ENCODE measurements around the gene RHOF. TPM values are rescaled to one million over a fixed set of nuclear protein-coding genes. Genes with fewer than 3 reads are reported as not detected.

RHOF gene
- total and polyA plus RNA-seq, 8 donors = 3.2 to 105 (median 23.3) TPM

DNA sequence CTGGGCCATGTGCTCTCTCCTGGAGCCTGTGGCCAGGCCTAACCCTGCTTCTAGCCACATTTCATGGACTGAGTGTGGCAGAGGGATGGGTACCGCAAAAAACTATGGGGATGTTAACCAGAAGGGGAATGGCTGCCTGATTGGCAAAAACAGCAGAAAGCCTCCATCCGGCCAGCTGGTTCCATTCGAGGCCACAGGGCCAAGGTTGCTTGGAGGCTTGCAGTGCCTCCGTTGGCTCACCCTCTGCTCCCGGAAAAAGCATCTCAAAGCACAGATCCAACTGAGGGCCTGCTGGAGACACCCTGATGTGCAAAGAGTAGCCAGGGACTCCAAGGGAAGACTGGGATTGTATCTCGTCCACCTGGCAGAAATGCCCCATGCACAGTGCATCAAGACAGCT lies 64.5 kb downstream of the RHOF start:
- H3K9me3 ChIP-seq = no peaks in the 10 kb centered on the region
- H3K4me3 ChIP-seq = no peak overlapping the region
- DNase-seq = no peak
- WGBS, 5 donors = 86 to 98% (median 93%) methylated on average over 6 of the region's 6 CpGs
- H3K27ac ChIP-seq = no peak overlapping the region
- TF ChIP-seq POLR2AphosphoS5 (IDR thresholded peaks at IDR 0.05) = no peak
- no peak for TF ChIP-seq POLR2A (IDR thresholded peaks at IDR 0.05)
- TF ChIP-seq EP300 (IDR thresholded peaks at IDR 0.05) = no peak
- TF ChIP-seq, protein P1, sequence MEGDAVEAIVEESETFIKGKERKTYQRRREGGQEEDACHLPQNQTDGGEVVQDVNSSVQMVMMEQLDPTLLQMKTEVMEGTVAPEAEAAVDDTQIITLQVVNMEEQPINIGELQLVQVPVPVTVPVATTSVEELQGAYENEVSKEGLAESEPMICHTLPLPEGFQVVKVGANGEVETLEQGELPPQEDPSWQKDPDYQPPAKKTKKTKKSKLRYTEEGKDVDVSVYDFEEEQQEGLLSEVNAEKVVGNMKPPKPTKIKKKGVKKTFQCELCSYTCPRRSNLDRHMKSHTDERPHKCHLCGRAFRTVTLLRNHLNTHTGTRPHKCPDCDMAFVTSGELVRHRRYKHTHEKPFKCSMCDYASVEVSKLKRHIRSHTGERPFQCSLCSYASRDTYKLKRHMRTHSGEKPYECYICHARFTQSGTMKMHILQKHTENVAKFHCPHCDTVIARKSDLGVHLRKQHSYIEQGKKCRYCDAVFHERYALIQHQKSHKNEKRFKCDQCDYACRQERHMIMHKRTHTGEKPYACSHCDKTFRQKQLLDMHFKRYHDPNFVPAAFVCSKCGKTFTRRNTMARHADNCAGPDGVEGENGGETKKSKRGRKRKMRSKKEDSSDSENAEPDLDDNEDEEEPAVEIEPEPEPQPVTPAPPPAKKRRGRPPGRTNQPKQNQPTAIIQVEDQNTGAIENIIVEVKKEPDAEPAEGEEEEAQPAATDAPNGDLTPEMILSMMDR (IDR thresholded peaks at IDR 0.05) = no peak
- H3K4me1 ChIP-seq = no peaks in the 10 kb centered on the region
- intact Hi-C loops (cut with DNase I; ENCODE audit: low total_unique reads) = no loop called here
- H3K36me3 ChIP-seq = peaks cover 0 to 21% (median 6%) of the 10 kb centered on the region in 4 donors
- H3K27me3 ChIP-seq = no peaks in the 10 kb centered on the region

Other genes starting within 250 kb of the RHOF start
- gene KDM2B, start 212.7 kb downstream of the RHOF start, total RNA-seq = 10 to 100 TPM in 4 of 5 donors, 1 to 10 TPM in 1; 5.8 to 72.8 (median 17.1) TPM
- gene KDM2B, start 212.7 kb downstream of the RHOF start, polyA plus RNA-seq = 1 to 10 TPM; 7.8 to 9.0 (median 8.0) TPM
- 10 to 100 TPM in 2 of 5 donors, 1 to 10 TPM in 2, under 1 TPM in 1; 0.45 to 37.9 (median 7.9) TPM for gene ORAI1, start 167.2 kb downstream of the RHOF start, total RNA-seq
- 10 to 100 TPM in 1 of 3 donors, 1 to 10 TPM in 2; 5.5 to 13.7 (median 9.3) TPM for gene ORAI1, start 167.2 kb downstream of the RHOF start, polyA plus RNA-seq
- under 1 TPM in 2 of 5 donors, not detected in 3; under 0.01 to 0.55 TPM for gene MORN3, start 124.0 kb downstream of the RHOF start, total RNA-seq
- gene MORN3, start 124.0 kb downstream of the RHOF start, polyA plus RNA-seq = under 1 TPM; 0.20 to 0.87 (median 0.46) TPM
- 10 to 100 TPM in 1 of 5 donors, 1 to 10 TPM in 3, under 1 TPM in 1; 0.58 to 11.6 (median 8.3) TPM for gene TMEM120B, start 80.9 kb downstream of the RHOF start, total RNA-seq
- gene TMEM120B, start 80.9 kb downstream of the RHOF start, polyA plus RNA-seq = 1 to 10 TPM; 2.6 to 4.4 (median 3.1) TPM
- gene SETD1B, start 10.3 kb upstream of the RHOF start, total RNA-seq = 10 to 100 TPM in 3 of 5 donors, 1 to 10 TPM in 2; 7.2 to 27.5 (median 11.7) TPM
- 1 to 10 TPM; 3.2 to 5.4 (median 5.3) TPM for gene SETD1B, start 10.3 kb upstream of the RHOF start, polyA plus RNA-seq
- gene HPD, start 65.2 kb upstream of the RHOF start, total RNA-seq = under 1 TPM in 1 of 5 donors, not detected in 4; 0.73 TPM
- gene HPD, start 65.2 kb upstream of the RHOF start, polyA plus RNA-seq = 1 to 10 TPM in 1 of 3 donors, under 1 TPM in 1, not detected in 1; 0.40 to 3.1 TPM
- gene PSMD9, start 95.1 kb upstream of the RHOF start, total RNA-seq = 10 to 100 TPM in 3 of 5 donors, 1 to 10 TPM in 2; 2.9 to 38.8 (median 14.0) TPM
- gene PSMD9, start 95.1 kb upstream of the RHOF start, polyA plus RNA-seq = 10 to 100 TPM; 44.1 to 97.3 (median 85.5) TPM
- gene CFAP251, start 124.9 kb upstream of the RHOF start, total RNA-seq = 1 to 10 TPM in 3 of 5 donors, under 1 TPM in 1, not detected in 1; 0.29 to 2.8 (median 1.2) TPM
- gene CFAP251, start 124.9 kb upstream of the RHOF start, polyA plus RNA-seq = 1 to 10 TPM in 1 of 3 donors, under 1 TPM in 1, not detected in 1; 0.85 to 1.2 TPM
- 10 to 100 TPM in 1 of 5 donors, 1 to 10 TPM in 4; 2.0 to 11.6 (median 2.9) TPM for gene BCL7A, start 228.2 kb upstream of the RHOF start, total RNA-seq
- 1 to 10 TPM; 1.5 to 3.4 (median 2.6) TPM for gene BCL7A, start 228.2 kb upstream of the RHOF start, polyA plus RNA-seq

All from stomach (tissue), 9 donors.